Measurements from ENCODE around the gene SURF2. TPM values are rescaled to one million over a fixed set of nuclear protein-coding genes. Genes with fewer than 3 reads are reported as not detected.
"Not testable (repeated sequence)": the region's sequence is repeated elsewhere in the genome, so short reads cannot be mapped to it uniquely, and the experiment has no call there.

Gene SURF2
- total RNA-seq, 1 experiment from 2014 or later: 47.2 TPM

- peaks cover 52% of the 10 kb centered on the region for H3K36me3 ChIP-seq
- no peaks in the 10 kb centered on the region for H3K9me3 ChIP-seq
- no peaks in the 10 kb centered on the region for H3K27me3 ChIP-seq
- DNase-seq: no peak
- H3K4me3 ChIP-seq: no peak overlapping the region
Measured at GRCh38 chr9:133333011-133333410, 23.3 kb upstream of the SURF2 start.

- no peaks in the 10 kb centered on the region for H3K9me3 ChIP-seq
Measured at GRCh38 chr9:133333566-133333965, 22.8 kb upstream of the SURF2 start.

GRCh38 chr9:133334161-133334560, 22.2 kb upstream of the SURF2 start:
- DNase-seq: no peak
- Histone ChIP-seq H3K9me3 (no peaks in the 10 kb centered on the region), H3K4me3 (no peak overlapping the region), H3K27me3 (no peaks in the 10 kb centered on the region), H3K36me3 (peaks cover 55% of the 10 kb centered on the region)

More at GRCh38 chr9:133333566-133333965, 22.8 kb upstream of the SURF2 start:
- Histone ChIP-seq H3K4me3 (no peak overlapping the region), H3K36me3 (peaks cover 52% of the 10 kb centered on the region), H3K27me3 (no peaks in the 10 kb centered on the region)
- DNase-seq: no peak

DNA sequence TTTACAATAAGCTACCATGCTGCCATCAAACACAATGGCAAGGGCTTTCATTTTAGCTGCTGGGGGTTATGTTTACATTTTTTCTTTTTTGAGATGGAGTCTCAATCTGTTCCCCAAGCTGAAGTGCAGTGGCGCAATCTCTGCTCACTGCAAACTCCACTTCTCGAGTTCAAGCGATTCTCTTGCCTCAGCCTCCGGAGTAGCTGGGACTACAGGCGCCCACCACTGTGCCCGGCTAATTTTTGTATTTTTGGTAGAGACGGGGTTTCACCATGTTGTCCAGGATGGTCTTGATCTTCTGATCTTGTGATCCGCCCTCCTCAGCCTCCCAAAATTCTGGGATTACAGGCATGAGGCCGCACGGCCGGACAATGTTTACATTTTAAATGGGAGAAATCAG, 21.5 kb upstream of the SURF2 start:
- Histone ChIP-seq H3K4me3 (peak overlapping the region; percentile 88), H3K36me3 (peaks cover 57% of the 10 kb centered on the region)
- not testable (repeated sequence) for H3K9me3 ChIP-seq, H3K27me3 ChIP-seq, DNase-seq

DNA sequence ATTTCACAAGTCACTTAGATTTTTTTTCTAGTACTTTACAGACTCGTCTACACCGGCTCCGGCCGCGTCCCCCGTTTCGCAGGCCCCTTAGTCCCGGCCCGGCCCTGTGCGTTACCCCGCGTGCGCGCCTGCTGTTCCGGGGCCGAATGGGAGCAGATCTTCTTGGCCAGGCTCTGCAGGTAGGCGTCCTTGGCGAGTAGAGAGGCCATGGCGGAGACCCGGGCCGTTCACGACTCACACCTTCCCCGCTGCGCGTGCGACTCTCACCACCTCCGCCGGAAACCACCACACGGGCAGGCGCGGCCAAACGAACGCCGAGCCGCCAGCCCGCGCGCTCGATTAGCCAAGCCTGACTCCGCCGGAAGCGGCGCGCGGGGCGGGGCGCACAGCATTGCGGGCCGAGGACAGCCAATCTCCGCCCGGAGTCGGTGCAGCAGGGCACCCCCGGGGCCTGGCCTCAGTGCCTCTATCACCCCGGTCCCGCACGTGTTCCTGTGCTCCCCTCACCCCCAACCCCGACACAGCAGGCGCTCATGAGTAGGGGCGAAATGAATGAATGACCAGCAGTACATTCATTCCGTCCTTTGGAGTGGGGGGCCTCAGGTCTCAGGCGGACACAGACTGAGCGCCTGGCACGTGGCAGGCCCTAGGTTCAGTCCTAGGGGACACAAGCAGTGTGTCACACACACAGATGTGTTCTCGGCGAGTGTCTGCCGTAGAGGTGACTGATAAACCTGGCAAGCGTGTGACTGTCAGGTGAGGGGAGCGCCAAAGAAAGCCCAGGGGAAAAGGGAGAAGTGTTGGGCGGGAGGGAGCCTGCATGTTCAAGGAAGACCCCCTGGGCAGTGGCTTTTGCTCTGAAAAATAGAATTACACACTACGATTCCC, 20.2 kb upstream of the SURF2 start, which contains the start of gene SURF6:
Gene SURF6, minus strand, starts transcription at position 265 of the 888 bp plus-strand sequence. Its CDS starts 56 bp downstream, at position 209.
- no peaks in the 10 kb centered on the region for H3K9me3 ChIP-seq
- peaks cover 55% of the 10 kb centered on the region for H3K36me3 ChIP-seq
- peak within 1 kb of the TSS; percentile 88 for H3K4me3 ChIP-seq
- H3K27me3 ChIP-seq: no peaks in the 10 kb centered on the region
- peak; percentile 96 for DNase-seq

DNA sequence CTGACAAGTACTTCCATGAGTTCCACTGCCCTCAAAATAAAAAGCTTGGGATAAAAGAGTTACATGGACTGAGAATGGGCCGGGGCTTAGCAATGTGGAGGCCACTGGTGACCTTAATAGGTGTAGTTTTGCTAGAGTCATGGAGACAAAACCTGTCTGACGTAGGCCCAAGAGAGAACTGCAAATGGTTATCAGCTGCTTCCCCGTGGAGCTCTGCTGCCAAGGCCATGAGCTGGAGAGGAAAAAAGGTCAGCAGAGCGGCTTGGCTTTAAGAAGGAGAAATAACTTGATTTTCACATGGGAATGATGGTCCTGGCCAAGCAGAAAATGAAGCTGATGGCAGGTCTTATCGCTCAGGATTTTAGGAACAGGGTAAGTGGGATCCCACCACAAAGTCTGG, 16.7 kb upstream of the SURF2 start:
- Histone ChIP-seq H3K4me3 (no peak overlapping the region), H3K36me3 (peaks cover 58% of the 10 kb centered on the region), H3K9me3 (no peaks in the 10 kb centered on the region), H3K27me3 (no peaks in the 10 kb centered on the region)
- no peak for DNase-seq

- no peaks in the 10 kb centered on the region for H3K9me3 ChIP-seq
Measured at GRCh38 chr9:133340256-133340655, 16.1 kb upstream of the SURF2 start.

GRCh38 chr9:133340916-133341315, 15.4 kb upstream of the SURF2 start:
- DNase-seq: no peak
- Histone ChIP-seq H3K4me3 (no peak overlapping the region), H3K36me3 (peaks cover 67% of the 10 kb centered on the region), H3K9me3 (no peaks in the 10 kb centered on the region), H3K27me3 (no peaks in the 10 kb centered on the region)

More at GRCh38 chr9:133340256-133340655, 16.1 kb upstream of the SURF2 start:
- H3K4me3 ChIP-seq: no peak overlapping the region
- no peak for DNase-seq
- H3K27me3 ChIP-seq: no peaks in the 10 kb centered on the region
- H3K36me3 ChIP-seq: peaks cover 61% of the 10 kb centered on the region

GRCh38 chr9:133341369-133342068, 14.8 kb upstream of the SURF2 start:
- no peak overlapping the region for H3K4me3 ChIP-seq
- H3K27me3 ChIP-seq: no peaks in the 10 kb centered on the region
- no peak for DNase-seq
- H3K36me3 ChIP-seq: peaks cover 72% of the 10 kb centered on the region
- H3K9me3 ChIP-seq: no peaks in the 10 kb centered on the region

DNA sequence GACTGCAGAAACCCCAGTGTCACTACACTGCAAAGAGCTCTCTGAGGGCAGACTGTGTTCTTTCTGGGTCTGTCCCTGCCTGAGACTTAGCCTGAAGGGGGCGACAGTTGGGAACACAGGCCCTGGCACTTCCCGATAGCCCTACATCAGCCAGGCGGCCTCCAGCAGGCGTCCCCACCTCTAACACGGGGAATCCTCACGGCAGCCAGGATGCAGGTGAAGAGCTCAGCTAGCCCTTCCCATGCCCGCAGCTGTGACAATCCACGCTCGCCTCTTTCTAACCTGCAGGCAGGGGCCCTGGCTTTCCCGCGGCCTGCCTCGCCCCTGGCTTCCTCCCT, 14.3 kb upstream of the SURF2 start:
- Histone ChIP-seq H3K4me3 (no peak overlapping the region), H3K36me3 (peaks cover 69% of the 10 kb centered on the region), H3K27me3 (no peaks in the 10 kb centered on the region), H3K9me3 (no peaks in the 10 kb centered on the region)
- no peak for DNase-seq

GRCh38 chr9:133342570-133342969, 13.8 kb upstream of the SURF2 start:
- Histone ChIP-seq H3K36me3 (peaks cover 69% of the 10 kb centered on the region), H3K4me3 (no peak overlapping the region), H3K27me3 (no peaks in the 10 kb centered on the region), H3K9me3 (no peaks in the 10 kb centered on the region)
- no peak for DNase-seq

GRCh38 chr9:133344071-133344470, 12.3 kb upstream of the SURF2 start:
- H3K36me3 ChIP-seq: peaks cover 77% of the 10 kb centered on the region

GRCh38 chr9:133344979-133345378, 11.4 kb upstream of the SURF2 start:
- Histone ChIP-seq H3K4me3 (no peak overlapping the region), H3K9me3 (no peaks in the 10 kb centered on the region), H3K36me3 (peaks cover 81% of the 10 kb centered on the region), H3K27me3 (no peaks in the 10 kb centered on the region)
- no peak for DNase-seq

More at GRCh38 chr9:133344071-133344470, 12.3 kb upstream of the SURF2 start:
- DNase-seq: no peak
- no peaks in the 10 kb centered on the region for H3K9me3 ChIP-seq
- no peaks in the 10 kb centered on the region for H3K27me3 ChIP-seq
- no peak overlapping the region for H3K4me3 ChIP-seq

- Histone ChIP-seq H3K36me3 (peaks cover 84% of the 10 kb centered on the region), H3K27me3 (no peaks in the 10 kb centered on the region), H3K4me3 (no peak overlapping the region), H3K9me3 (no peaks in the 10 kb centered on the region)
- no peak for DNase-seq
Measured at GRCh38 chr9:133345596-133345995, 10.8 kb upstream of the SURF2 start.

- Histone ChIP-seq H3K36me3 (peaks cover 84% of the 10 kb centered on the region), H3K27me3 (no peaks in the 10 kb centered on the region), H3K4me3 (peak overlapping the region; percentile 97), H3K9me3 (no peaks in the 10 kb centered on the region)
- no peak for DNase-seq
Measured at GRCh38 chr9:133346021-133346785, 10.1 kb upstream of the SURF2 start.

DNA sequence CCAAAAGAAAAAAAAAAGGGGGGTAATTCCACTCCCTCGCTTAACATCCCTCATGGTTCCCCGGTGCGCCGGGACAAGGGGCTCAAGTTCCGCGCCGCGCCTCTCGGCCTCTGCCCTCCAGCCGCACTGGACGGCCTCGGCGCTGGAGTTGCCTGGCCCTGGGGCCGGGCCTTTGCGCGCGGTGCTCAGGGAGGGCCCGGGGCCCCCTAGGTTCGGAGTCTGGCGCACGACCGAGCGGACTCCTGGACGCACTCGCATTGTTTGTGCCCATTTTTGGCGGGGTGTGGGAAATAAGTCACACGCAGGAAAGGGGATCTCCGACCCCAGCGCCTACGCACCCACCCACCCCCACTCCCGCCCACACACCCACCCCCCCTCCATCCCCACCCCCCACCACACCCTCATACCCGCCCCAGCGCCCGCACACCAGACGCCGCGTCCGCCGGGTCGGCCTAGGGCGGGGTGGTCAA, 8.8 kb upstream of the SURF2 start:
- Histone ChIP-seq H3K36me3 (peaks cover 86% of the 10 kb centered on the region), H3K4me3 (peak overlapping the region; percentile 97), H3K27me3 (no peaks in the 10 kb centered on the region), H3K9me3 (no peaks in the 10 kb centered on the region)
- DNase-seq: no peak

Measured in MG63 (cell line).